NB4 (cell line): ENCODE measurements around the gene SOCS1.
"Not testable (repeated sequence)": the region's sequence is repeated elsewhere in the genome, so short reads cannot be mapped to it uniquely, and the experiment has no call there.

Source experiments
- DNase-seq: peaks from one replicate; pipeline ENCODE4 v3.0.0; 2010; ENCODE audit warnings: low read depth
- H3K4me3 ChIP-seq: one replicate; pipeline ENCODE4 v1.5.1; 2011; ENCODE audit warnings: mild to moderate bottlenecking, low read depth, low read length, moderate library complexity
- CTCF ChIP-seq: IDR thresholded peaks from one replicate; pipeline ENCODE4 v1.5.1; 2012; ENCODE audit warnings: low read depth, low read length
- MYC ChIP-seq: IDR thresholded peaks from 2 replicates; pipeline ENCODE4 v1.6.1; 2011; ENCODE audit warnings: low read depth, low read length
- POLR2A ChIP-seq: IDR thresholded peaks from 2 replicates; pipeline ENCODE4 v1.6.1; 2011; ENCODE audit warnings: mild to moderate bottlenecking; ENCODE audit not compliant: insufficient read length; ENCODE audit errors: extremely low read depth
- TF ChIP-seq, protein P1 (sequence below): IDR thresholded peaks from 2 replicates; pipeline ENCODE4 v1.6.1; 2011; ENCODE audit warnings: low read depth, low read length

The SOCS1 gene

DNA sequence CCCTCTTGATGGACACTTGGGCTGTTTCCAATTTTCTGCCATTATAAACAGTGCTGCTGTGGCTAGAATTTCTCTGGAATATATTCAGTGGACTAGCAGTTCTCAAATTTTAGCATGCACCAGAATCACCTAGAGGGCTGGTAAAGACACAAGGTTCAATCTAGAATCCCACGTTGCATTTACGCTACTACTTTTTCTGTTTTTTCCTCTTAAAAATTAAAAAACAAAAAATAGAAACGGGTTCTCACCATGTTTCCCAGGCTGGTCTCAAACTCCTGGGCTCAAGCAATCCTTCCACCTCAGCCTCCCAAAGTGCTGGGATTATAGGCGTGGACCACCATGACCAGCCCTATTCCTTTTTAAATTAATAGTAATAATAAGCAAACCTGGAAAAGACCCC is 39.7 kb upstream of the SOCS1 start:
- no peak overlapping the region for H3K4me3 ChIP-seq
- DNase-seq = no peak
- TF ChIP-seq, protein P1, sequence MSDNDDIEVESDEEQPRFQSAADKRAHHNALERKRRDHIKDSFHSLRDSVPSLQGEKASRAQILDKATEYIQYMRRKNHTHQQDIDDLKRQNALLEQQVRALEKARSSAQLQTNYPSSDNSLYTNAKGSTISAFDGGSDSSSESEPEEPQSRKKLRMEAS = no peak
- TF ChIP-seq CTCF (no peak), MYC (no peak), POLR2A (no peak)

- no peak overlapping the region for H3K4me3 ChIP-seq
- TF ChIP-seq, protein P1 = no peak
- TF ChIP-seq MYC (no peak), CTCF (no peak)
- DNase-seq = no peak
Observed at GRCh38 chr16:11292076-11292748, 36.2 kb upstream of the SOCS1 start.

- no peak for TF ChIP-seq MYC
- no peak overlapping the region for H3K4me3 ChIP-seq
- DNase-seq = no peak
Observed at GRCh38 chr16:11291091-11291703, 35.2 kb upstream of the SOCS1 start.

DNA sequence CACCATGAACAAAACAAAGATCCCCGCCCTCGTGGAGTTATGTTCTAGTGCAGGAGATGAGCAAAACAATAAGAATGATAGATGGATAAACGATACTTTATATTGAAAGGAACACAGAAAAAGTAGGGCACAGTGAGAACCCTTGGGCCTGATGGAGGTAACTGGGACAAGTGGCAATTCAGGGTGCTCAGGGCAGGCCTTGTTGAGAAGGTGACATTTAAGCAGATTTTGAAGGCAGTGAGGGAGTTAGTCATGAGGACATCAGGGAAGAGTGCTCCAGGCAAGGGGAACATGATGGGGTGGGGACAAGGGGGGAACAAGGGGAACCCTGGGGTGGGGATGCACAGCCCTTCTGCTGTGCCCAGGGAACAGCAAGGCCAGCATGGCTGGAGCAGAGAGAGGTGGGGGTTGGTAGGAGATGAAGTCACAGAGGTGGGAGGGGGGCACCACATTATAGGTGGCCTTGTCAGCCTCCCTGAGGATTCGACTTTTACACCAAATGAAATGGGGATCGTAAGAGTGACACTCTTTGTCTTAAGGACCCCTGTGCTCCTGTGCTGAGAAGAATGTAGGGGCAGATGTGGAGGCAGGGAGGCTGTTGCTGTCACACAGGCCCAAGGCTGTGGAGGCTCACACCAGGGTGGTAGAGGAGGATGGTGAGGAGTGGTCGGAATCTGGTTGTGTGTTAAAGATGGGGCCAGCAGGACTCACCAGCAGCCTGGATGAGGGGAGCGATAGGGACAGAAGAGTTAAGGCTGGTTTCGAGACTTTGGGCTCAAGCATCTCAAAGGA is 34.3 kb upstream of the SOCS1 start:
- no peak overlapping the region for H3K4me3 ChIP-seq
- no peak for TF ChIP-seq CTCF
- no peak for DNase-seq

DNA sequence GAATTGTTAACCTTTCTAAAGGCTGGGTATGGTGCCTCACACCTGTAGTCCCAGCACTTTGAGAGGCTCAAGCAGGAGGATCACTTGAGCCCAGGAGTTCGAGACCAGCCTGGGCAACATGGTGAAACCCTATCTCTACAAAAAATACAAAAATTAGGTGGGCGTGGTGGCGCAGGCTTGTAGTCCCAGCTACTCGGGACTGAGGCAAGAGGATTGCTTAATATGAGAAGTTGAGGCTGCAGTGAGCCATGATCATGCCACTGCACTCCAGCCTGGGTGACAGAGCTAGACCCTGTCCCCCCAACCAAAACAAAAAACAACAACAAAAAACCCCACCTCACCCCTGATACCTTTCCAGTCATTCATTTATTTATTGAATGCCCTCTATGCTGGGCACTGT is 33.7 kb upstream of the SOCS1 start:
- not testable (repeated sequence) for DNase-seq, H3K4me3 ChIP-seq

DNA sequence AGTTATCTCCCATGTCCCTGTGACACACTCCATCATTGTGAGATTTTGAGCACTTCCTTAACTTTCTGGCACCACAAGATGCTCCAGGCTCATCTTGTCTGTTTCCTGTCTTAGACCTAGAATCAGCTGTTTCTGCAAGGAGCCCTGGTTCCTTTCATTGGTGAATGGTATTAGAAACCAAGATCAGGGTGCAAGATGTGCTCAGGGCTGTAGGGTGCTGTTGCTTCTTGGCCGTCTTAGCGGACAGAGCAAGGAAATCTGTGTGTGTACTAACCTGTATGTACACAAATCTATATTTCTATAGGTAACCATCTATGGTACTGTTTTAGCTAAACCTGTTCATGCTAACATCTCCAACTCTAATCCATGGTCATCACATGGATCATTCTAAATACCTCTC is 33.2 kb upstream of the SOCS1 start:
- no peak for DNase-seq
- H3K4me3 ChIP-seq = no peak overlapping the region
- TF ChIP-seq MYC (no peak), POLR2A (no peak), CTCF (no peak)
- TF ChIP-seq, protein P1 = no peak

DNA sequence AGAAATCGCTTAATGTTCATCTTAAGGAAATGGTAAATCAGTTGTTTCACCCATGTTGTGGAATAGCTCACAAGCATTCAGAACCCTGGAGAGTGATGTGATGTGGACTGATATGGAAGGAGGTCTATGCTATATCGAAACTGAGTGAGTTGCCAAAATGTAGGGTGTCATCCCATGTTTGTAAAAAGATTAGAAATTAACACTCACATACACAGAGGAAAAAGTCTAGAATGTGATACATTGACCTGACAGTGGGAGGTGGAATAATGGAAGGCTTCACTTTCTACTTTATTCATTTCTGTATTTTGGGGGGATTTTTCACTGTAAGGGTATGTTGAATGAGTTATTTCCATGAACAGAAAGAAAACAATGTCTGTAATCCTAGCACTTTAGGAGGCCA is 29.8 kb upstream of the SOCS1 start:
- H3K4me3 ChIP-seq = no peak overlapping the region
- TF ChIP-seq, protein P1 = no peak
- no peak for DNase-seq
